PC-3 (cell line): ENCODE results near the gene SRGAP3. TPM values are rescaled to one million over a fixed set of nuclear protein-coding genes. Genes with fewer than 3 reads are reported as not detected.

ENCODE experiments used
- ATAC-seq: fragments of 200-7000 bp; cut with Tn5 transposase; 2 replicates; pipeline ENCODE4 v1.9.1; 2020; ENCODE audit warnings: mild to moderate bottlenecking, moderate library complexity
- BruUV-seq: library from RNA; stranded (reverse); fragments of 400-500 nt; replicated peaks from 2 replicates; lab custom pipeline; 2021; lab: Mats Ljungman, UMichigan
- CTCF ChIA-PET: fragments of 300-600 bp; sonication (Branson Sonifier 250); formaldehyde crosslinking; loops from one replicate; lab custom pipeline; 2022; ENCODE audit warnings: antibody characterized with exemption; lab: Charles Lee
- POLR2A ChIA-PET: fragments of 300-600 bp; sonication (Branson Sonifier 250); formaldehyde crosslinking; loops from one replicate; lab custom pipeline; 2022; ENCODE audit warnings: antibody characterized with exemption; ENCODE audit not compliant: unreplicated experiment; lab: Charles Lee
- DNase-seq: peaks from one replicate; pipeline ENCODE4 v3.0.0-alpha.2; 2015
- H2AFZ ChIP-seq: fragments of 300-600 bp; sonication (generic); 2 replicates; pipeline ENCODE4 v1.6.0; 2016; ENCODE audit warnings: antibody characterized with exemption, low read length
- H3F3A ChIP-seq: fragments of 300-600 bp; sonication (generic); one replicate; pipeline ENCODE4 v1.6.0; 2017; ENCODE audit warnings: antibody characterized with exemption, low read length, control low read depth, mild to moderate bottlenecking; ENCODE audit not compliant: unreplicated experiment
- H3K27ac ChIP-seq: fragments of 300-600 bp; sonication (generic); 2 replicates; pipeline ENCODE4 v1.5.1; 2016; ENCODE audit warnings: mild to moderate bottlenecking, low read length
- H3K27me3 ChIP-seq: fragments of 300-600 bp; sonication (generic); 2 replicates; pipeline ENCODE4 v1.6.1; 2016; ENCODE audit warnings: low read length, mixed read lengths
- H3K36me3 ChIP-seq: fragments of 300-600 bp; sonication (generic); 2 replicates; pipeline ENCODE4 v1.6.1; 2016; ENCODE audit warnings: low read depth, mixed run types, low read length, mixed read lengths
- H3K4me1 ChIP-seq: fragments of 300-600 bp; sonication (generic); 2 replicates; pipeline ENCODE4 v1.5.1; 2016; ENCODE audit warnings: low read length; ENCODE audit not compliant: insufficient read depth
- H3K4me2 ChIP-seq: fragments of 300-600 bp; sonication (generic); 2 replicates; pipeline ENCODE4 v1.6.0; 2016; ENCODE audit warnings: low read length
- H3K4me3 ChIP-seq: fragments of 300-600 bp; sonication (generic); 2 replicates; pipeline ENCODE4 v1.5.1; 2016; ENCODE audit warnings: mild to moderate bottlenecking, low read length, mixed read lengths
- H3K79me2 ChIP-seq: fragments of 300-600 bp; sonication (generic); 2 replicates; pipeline ENCODE4 v1.6.1; 2017; ENCODE audit warnings: low read length, mixed read lengths
- H3K9ac ChIP-seq: fragments of 300-600 bp; sonication (generic); 2 replicates; pipeline ENCODE4 v1.6.0; 2016; ENCODE audit warnings: mild to moderate bottlenecking, low read length
- H3K9me2 ChIP-seq: fragments of 300-600 bp; sonication (generic); replicated peaks from 2 replicates; pipeline ENCODE4 v1.6.1; 2016; ENCODE audit warnings: mixed run types, low read length, mixed read lengths
- H3K9me3 ChIP-seq: fragments of 300-600 bp; sonication (generic); 2 replicates; pipeline ENCODE4 v1.6.1; 2016; ENCODE audit warnings: low read length, mixed read lengths
- H4K20me1 ChIP-seq: fragments of 300-600 bp; sonication (generic); 2 replicates; pipeline ENCODE4 v1.6.1; 2016; ENCODE audit warnings: low read length, mixed read lengths
- CTCF ChIP-seq: fragments of 300-600 bp; sonication (generic); conservative IDR thresholded peaks from 2 replicates; pipeline ENCODE4 v1.5.1; 2017; ENCODE audit warnings: antibody characterized with exemption, low read depth, mild to moderate bottlenecking, low read length
- EZH2 ChIP-seq: fragments of 300-600 bp; sonication (generic); IDR thresholded peaks from one replicate; pipeline ENCODE4 v1.6.1; 2017; ENCODE audit warnings: antibody characterized with exemption, mild to moderate bottlenecking, low read length; ENCODE audit not compliant: unreplicated experiment
- EZH2phosphoT487 ChIP-seq: fragments of 300-600 bp; sonication (generic); IDR thresholded peaks from 2 replicates; pipeline ENCODE4 v1.6.1; 2018; ENCODE audit warnings: mild to moderate bottlenecking, antibody characterized with exemption, low read length, borderline replicate concordance
- intact Hi-C: fragments of 100-400 bp; cut with micrococcal nuclease; formaldehyde crosslinking; loops from 2 replicates; pipeline ENCODE4 v1.9.0; 2023
- total RNA-seq: library from RNA; depleted of rRNA; stranded (reverse); fragments of >200 nt; gene quantifications from 2 replicates; pipeline ENCODE4 v1.2.3, GENCODE V29; 2014

The SRGAP3 gene
- total RNA-seq, 1 experiment from 2014 or later: 7.5 TPM

- Histone ChIP-seq H3K36me3 (no peaks in the 10 kb centered on the region), H2AFZ (no peak overlapping the region), H3K27me3 (no peaks in the 10 kb centered on the region), H3F3A (no peaks in the 10 kb centered on the region), H3K79me2 (no peaks in the 10 kb centered on the region), H3K9me2 (no peaks in the 10 kb centered on the region), H3K4me1 (no peaks in the 10 kb centered on the region), H3K27ac (no peak overlapping the region), H3K9me3 (no peaks in the 10 kb centered on the region), H3K9ac (no peak overlapping the region), H3K4me3 (no peak overlapping the region), H4K20me1 (no peaks in the 10 kb centered on the region), H3K4me2 (no peak overlapping the region)
- no TSS peak for BruUV-seq
- POLR2A ChIA-PET: no interaction called here
- intact Hi-C loops: no loop called here
- TF ChIP-seq EZH2 (no peak), CTCF (no peak), EZH2phosphoT487 (no peak)
- ATAC-seq (no peak), DNase-seq (no peak)
- CTCF ChIA-PET: no interaction called here
These were observed 242.2 kb downstream of the SRGAP3 start for GRCh38 chr3:9007213-9007612.

- POLR2A ChIA-PET: no interaction called here
- Histone ChIP-seq H3K4me2 (no peak overlapping the region), H3K4me3 (no peak overlapping the region), H3K4me1 (no peaks in the 10 kb centered on the region), H3K79me2 (no peaks in the 10 kb centered on the region), H2AFZ (no peak overlapping the region), H4K20me1 (no peaks in the 10 kb centered on the region), H3F3A (no peaks in the 10 kb centered on the region), H3K27me3 (no peaks in the 10 kb centered on the region), H3K9ac (no peak overlapping the region), H3K27ac (no peak overlapping the region), H3K9me3 (no peaks in the 10 kb centered on the region), H3K36me3 (no peaks in the 10 kb centered on the region), H3K9me2 (no peaks in the 10 kb centered on the region)
- CTCF ChIA-PET: no interaction called here
- DNase-seq: no peak
- intact Hi-C loops: no loop called here
- no TSS peak for BruUV-seq
- TF ChIP-seq EZH2: no peak
- ATAC-seq: no peak
These were observed 249.4 kb downstream of the SRGAP3 start for GRCh38 chr3:9000041-9000440.

- no peak overlapping the region for H3K4me2 ChIP-seq
- no peaks in the 10 kb centered on the region for H3K4me1 ChIP-seq
- intact Hi-C loops: no loop called here
- no peaks in the 10 kb centered on the region for H4K20me1 ChIP-seq
- TF ChIP-seq CTCF (no peak), EZH2phosphoT487 (no peak), EZH2 (no peak)
- CTCF ChIA-PET: interaction anchor here (0.9 kb wide), 1 partner anchor 71 kb away, joined by 3 read pairs; no protein-coding TSS in a partner anchor
- POLR2A ChIA-PET: no interaction called here
- H3K27me3 ChIP-seq: no peaks in the 10 kb centered on the region
- ATAC-seq: no peak
- no peaks in the 10 kb centered on the region for H3F3A ChIP-seq
- no peak overlapping the region for H3K27ac ChIP-seq
- no peak overlapping the region for H3K4me3 ChIP-seq
- BruUV-seq: no TSS peak
- no peak for DNase-seq
- no peaks in the 10 kb centered on the region for H3K9me2 ChIP-seq
- no peaks in the 10 kb centered on the region for H3K79me2 ChIP-seq
- H3K9ac ChIP-seq: no peak overlapping the region
- H3K36me3 ChIP-seq: no peaks in the 10 kb centered on the region
- no peak overlapping the region for H2AFZ ChIP-seq
- H3K9me3 ChIP-seq: no peaks in the 10 kb centered on the region
These were observed 252.3 kb downstream of the SRGAP3 start for GRCh38 chr3:8997151-8997550.
